ENCODE measurements around the gene TULP4. TPM values are rescaled to one million over a fixed set of nuclear protein-coding genes. Genes with fewer than 3 reads are reported as not detected.

TULP4 gene, protein sequence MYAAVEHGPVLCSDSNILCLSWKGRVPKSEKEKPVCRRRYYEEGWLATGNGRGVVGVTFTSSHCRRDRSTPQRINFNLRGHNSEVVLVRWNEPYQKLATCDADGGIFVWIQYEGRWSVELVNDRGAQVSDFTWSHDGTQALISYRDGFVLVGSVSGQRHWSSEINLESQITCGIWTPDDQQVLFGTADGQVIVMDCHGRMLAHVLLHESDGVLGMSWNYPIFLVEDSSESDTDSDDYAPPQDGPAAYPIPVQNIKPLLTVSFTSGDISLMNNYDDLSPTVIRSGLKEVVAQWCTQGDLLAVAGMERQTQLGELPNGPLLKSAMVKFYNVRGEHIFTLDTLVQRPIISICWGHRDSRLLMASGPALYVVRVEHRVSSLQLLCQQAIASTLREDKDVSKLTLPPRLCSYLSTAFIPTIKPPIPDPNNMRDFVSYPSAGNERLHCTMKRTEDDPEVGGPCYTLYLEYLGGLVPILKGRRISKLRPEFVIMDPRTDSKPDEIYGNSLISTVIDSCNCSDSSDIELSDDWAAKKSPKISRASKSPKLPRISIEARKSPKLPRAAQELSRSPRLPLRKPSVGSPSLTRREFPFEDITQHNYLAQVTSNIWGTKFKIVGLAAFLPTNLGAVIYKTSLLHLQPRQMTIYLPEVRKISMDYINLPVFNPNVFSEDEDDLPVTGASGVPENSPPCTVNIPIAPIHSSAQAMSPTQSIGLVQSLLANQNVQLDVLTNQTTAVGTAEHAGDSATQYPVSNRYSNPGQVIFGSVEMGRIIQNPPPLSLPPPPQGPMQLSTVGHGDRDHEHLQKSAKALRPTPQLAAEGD (N-terminal part only)
- total RNA-seq: 29.9 and 30.1 TPM in 2 replicates

DNA sequence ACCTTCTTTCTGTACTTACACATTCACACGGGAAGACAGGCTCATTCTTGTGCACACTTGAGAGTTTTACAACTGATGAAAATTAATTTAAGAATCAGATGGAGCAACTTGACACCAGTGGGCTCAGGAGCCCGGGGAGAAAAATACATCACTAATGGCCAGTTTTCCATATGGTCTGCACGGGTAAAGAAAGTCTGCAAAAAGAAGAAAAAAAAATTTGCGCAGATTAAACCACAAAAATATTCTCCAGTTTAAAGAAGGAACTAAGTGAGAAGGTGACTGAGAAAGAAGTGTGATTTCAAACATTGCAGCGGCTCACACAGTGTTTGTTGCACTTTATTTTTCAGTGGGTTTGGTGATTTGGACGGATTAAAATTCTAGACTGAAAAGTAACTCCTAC is at the start of gene TULP4:
Gene TULP4 (plus strand): TSS at position 301 of the 400 bp plus-strand sequence. CDS start 1,552 bp downstream, outside the sequence.
- intact Hi-C loops (cut with micrococcal nuclease): no loop called here

DNA sequence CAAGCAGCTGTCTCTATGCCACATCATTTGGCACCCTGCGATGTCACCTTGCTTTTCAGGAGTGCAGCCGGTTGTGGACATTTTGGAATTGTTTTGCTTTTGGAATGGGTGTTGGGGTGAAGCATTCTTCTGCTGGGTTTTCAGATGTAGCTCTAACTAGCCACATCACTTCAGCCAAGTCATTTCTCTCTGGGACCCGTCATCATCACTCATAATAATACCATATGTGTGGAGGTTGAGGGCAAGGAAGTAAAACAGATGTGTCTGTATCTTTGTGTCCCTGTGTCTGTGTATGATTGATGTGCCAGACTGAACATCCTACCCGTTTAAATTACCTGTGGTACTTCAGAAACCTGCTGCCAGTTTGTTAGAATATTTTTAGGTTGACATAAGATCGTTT is 49.5 kb upstream of the TULP4 start:
- intact Hi-C loops (cut with micrococcal nuclease): no loop called here

DNA sequence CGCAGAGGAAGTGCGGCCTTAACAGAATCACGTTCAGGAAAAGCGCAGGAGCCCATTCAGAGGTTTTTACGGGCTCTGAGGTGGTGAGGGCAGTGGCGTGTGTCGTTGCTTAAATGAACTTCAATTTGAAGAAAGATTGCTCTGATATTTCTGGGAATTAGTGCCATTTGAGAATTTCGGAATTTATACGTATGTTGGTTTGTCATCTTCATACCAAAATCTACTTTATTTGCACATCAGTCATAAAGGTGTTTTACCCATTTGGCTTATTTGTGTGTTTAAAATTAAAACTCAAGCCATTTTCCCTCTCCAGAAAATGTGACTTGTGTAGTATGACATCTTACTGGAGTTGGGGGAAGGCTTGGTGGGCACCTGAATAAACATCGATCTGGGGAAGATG is 48.1 kb upstream of the TULP4 start:
- intact Hi-C loops (cut with micrococcal nuclease): no loop called here

DNA sequence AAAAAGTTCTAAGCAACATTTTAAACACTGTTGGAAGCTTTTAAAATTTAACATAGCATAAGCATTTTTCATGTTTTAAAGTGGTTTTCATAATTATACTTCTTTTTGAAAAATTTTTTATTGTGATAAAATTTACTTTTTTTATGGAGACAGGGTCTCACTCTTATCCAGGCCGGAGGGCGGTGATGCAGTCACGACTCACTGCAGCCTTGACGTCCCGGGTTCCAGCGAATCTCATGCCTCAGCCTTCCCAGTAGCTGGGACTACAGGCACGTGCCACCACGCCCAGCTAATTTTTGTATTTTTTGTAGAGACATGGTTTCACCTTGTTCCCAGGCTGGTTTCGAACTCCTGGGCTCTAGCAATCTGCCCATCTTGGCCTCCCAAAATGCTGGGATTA is 46.1 kb upstream of the TULP4 start:
- intact Hi-C loops (cut with micrococcal nuclease): no loop called here

DNA sequence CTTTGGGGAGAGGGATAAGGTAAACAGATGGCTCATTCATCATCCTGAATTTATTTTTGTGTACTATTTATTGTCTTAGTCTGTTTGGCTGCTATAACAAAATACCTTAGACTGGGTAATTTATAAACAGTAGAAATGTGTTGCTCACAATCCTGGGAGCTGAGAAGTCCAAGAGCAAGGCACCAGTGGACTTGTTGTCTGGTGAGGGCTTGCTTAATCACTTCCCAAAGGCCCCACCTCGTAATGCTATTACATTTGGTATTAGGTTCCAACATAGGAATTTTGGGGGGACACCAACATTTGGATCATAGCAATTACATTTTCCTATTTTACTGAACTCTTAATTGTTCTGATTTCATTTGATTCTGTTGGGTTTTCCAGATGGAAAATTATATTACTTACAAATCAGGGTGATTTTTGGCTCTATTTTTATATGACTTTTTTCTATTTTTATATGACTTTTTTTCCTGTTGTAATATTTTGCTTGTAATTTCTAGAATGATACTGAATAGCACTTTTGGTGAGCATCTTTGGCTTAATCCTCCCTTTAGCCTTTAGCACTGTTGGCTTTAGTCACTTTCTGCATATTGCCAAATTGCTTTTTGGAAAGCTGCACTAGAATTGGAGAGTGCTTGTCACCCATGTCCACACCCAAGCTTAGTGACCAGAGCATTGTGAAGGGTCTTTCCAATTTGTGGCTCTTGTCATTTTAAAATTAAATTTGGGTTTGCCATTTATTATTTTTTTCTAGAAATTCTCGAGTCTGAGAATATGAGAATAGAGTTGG is 43.7 kb upstream of the TULP4 start:
- intact Hi-C loops (cut with micrococcal nuclease): no loop called here

DNA sequence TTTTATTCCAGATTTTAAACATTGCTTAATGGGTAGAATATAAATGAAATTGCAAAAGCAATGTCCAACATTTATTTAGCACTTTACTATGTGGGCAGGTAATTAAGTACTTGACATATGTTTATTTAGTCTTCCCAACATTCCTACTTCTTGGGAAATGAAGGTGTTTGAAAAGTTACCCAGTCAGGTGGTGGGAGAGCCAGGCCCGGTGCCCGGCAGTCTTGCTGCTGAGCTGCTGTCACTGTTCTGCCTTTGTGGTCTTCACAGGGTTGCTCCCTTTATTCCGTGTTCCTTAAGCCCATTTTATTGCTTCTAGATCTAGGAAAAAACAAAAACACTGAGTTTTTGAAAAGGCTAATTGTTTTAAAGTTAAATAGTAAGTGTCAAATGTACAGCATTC is 42.6 kb upstream of the TULP4 start:
- intact Hi-C loops (cut with micrococcal nuclease): loop anchor here (5.0 kb wide), 1 partner anchor 37 kb away; no protein-coding TSS in a partner anchor

DNA sequence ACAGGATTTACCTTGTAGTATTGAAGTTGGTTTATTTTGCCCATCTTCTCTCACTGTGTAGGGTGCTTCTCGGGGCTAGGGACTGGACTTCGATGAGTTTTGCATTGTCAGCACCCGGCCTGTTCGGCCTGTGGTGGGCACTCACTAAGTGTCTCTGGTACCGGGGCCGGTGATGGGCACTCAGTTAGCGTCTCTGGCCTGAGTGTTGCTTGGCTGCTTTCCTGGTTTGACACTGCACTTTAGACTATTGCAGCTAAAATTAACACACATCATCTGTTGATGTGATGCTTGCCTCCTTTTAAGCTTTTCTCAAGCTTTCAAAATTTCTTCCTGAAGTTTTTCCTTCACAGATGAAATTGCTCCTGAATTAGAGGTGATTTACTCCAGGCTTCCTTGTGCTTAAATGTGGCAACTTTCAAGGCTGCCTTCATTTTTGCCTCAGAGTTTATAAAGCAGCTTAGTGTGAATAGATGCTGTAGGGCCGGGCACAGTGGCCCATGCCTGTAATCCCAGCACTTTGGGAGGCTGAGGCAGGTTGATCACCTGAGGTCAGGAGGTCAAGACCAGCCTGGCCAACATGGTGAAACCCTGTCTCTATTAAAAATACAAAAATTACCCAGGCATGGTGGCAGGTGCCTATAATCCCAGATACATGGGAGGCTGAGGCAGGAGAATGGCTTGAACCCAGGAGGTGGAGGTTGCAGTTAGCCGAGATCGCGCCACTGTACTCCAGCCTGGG is 41.7 kb upstream of the TULP4 start:
- intact Hi-C loops (cut with micrococcal nuclease): loop anchor here (1.0 to 5.0 kb wide), 3 partner anchors 13 to 38 kb away; no protein-coding TSS in a partner anchor

DNA sequence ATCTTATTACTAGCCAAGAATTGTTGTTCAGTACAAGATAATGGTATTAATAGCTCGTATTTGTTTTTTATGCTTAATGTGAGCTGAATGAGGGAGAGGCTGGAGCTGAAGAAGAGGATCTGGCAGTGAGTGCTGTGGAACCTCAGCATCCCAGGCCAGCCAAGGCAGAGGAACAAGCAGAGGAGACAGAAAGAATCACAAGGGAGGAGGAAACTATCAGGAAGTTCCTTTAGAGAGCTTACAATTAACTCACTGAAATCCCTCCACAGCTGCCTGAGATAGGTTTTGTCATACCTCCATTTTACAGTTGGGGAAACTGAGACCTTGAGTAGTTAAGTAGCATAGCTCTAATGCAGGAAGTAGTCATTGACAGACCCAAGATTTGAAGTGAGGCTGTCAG is 39.9 kb upstream of the TULP4 start:
- intact Hi-C loops (cut with micrococcal nuclease): loop anchor here (5.0 kb wide), 1 partner anchor 40 kb away; no protein-coding TSS in a partner anchor

DNA sequence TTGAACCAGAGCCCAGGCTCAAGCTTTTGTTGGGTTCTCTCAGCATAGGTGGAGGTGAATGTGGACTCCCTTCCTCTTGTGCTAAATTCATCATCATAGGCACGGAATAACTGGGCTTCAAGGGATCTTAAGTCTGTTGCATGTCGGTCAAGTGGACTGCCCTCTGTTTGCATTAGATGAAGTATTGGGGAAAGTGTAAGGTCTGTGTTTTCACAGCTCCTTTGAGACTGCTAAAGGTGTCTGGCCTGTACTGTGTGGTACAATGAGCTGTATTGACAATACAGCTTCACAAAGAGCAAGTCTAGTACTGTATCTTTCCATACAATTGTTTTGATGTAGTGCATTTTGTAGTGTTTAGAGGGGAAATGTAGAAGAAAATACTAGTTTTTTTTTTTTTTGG is 34.3 kb upstream of the TULP4 start:
- intact Hi-C loops (cut with micrococcal nuclease): no loop called here

DNA sequence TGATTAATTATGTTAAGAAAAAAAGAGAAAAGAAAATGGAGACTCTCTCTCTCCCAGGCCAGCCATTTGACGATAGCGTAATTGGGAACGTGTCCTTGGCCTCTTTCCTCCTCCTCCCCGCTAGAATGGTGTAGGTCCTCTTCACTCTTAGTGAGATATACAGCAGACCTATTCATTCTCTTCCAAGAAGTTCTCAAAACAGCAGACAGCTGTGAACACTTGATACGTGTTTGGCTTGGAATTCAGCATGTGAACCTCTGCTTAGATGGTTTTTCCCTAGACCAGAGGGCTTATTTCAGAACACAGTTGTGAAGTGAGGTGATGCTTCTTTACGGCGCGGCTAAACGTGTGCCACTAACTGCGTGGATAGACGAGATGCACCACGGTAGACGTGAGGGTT is 32.6 kb upstream of the TULP4 start:
- intact Hi-C loops (cut with micrococcal nuclease): no loop called here

DNA sequence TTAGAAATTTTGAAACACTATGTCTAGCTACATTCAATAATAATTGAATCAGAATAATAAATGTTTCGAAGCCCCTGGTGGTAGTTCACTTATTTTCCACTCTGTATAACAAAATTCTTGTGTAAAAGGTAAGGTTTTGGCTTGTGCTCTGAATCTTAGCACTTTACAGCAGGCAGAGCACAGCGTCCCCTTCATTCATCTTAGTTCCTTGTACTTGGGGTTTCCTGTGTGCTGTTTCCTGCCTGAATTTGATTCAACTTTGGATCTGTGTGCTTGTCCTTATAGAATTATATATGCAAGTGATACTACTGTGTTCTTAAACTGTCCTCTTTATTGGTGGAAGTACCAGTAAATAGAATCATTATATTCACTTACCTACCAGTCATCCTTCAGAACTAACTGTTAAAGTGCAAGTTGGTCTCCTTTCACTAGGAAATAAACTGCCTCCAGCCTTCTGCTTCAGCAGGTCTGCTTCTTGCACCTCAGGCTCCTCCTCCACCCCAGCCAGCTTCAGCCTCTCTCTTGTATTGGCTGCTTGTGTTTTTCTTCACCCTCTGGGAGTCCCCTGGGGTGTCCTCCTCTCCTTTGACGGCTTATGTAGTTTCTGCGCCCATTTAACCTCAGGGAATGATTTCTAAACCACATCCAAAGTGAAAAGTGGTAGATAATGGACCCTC is 28.8 kb upstream of the TULP4 start:
- intact Hi-C loops (cut with micrococcal nuclease): loop anchor here (1.0 kb wide), 1 partner anchor 12 kb away; no protein-coding TSS in a partner anchor

DNA sequence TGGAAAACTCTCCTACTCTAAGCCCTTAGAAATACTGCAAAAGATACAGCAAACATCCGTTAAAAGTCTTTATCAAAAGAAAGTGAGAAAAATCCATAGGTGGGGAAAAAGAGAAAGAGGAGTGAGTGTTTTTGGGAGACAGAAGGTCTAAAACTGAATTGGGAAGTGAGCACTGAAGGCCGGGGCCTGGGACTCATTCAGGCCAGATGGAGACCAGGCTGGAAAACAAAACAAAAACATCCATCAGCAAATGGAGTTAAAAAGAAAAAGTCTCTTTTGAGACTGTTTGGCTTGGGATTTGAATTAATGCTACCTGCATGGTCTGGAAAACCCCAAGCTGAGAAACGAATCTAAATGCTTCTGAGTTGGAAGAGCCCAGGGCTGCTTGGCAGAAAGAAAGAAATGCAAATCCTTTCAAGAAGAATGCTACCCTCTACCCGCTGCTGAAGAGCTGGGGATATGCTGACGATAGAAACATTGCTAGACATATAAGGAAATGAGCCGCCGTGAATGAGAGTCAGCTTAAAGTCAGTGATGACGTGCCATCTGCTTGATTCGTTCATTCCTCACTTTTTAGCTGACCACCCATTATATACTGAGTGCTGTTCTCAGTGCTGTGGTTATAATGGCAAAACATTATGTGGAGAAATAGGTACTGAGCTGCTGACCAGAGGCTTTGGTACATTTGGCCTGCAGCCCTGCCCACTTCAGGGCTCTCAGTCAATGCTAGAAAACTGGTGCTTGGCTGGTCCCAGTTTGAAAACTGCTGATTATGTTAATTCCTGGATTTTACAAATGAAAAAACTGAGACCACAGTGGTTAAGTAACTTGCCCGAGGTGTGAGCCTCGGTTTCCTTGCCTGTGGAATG is 28.0 kb upstream of the TULP4 start:
- intact Hi-C loops (cut with micrococcal nuclease): no loop called here

DNA sequence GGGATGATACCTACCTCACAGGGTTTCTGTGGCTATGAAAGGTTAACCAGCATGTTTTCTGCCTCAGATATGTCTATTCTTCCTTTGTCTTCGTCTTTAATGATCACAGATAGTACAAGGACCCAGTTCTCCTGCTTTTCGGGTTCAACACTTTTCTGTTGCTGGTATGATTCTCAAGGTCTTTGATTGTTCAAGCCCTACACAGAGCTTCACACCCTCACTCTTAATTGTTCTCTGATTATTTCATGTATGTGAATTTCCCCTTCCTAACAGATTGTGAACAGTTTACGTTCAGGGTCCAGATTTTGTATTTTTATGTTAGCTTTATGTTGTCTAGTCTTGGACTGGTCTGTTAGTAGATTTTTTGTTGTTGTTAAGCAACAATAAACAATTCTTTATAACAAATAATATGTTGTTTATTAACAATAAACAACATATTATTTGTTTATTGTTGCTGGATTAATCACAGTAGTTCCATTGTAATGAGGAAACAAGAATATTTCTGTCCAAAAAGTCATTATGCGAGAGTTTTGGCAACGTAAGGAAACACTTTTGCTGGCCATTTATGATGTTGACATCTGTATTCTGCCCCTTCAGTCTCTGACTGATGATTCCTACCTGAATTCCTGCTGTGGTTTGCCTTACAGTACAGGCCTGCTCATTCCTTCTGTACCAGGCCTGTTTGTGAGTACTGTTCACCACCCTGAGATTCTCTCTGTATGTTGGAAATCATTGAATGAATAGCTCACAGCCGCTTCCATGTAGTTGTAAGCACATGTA is 27.2 kb upstream of the TULP4 start:
- intact Hi-C loops (cut with micrococcal nuclease): no loop called here

DNA sequence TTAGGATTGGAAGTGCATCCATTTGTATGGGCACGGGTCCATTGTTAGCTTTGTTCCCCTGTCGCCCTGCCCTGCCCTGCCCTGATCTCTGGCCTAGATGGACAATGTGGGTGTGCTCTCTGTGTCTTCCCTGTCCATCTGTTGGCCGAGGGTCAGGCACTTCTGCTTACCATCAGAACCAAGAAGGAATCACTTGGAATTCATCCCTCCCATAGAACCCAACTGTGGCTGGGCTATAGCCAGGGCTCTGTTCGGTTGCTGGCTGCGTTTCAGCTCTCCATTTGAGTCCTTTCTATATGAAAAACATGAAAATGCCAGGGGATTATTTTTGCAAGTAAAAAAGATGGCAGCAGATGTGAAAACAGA is 26.6 kb upstream of the TULP4 start:
- intact Hi-C loops (cut with micrococcal nuclease): no loop called here

DNA sequence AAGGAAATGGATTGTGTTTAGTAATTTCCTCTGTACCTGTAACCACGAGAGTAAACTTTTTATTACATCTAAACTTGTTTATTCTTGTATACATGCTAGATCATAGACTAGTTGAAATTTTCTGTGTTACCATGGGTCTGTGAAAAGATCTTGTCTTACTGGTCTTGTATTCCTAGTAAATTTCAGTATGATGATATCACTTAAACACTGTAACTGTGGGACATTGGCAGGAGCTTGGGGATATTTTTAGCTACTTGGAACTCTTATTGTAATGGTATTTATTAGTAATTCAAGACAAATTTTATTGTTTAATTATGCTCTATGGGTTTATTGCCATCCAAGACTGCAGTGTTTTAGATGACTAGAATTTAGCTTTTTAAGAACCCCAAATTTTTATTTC is 25.9 kb upstream of the TULP4 start:
- intact Hi-C loops (cut with micrococcal nuclease): no loop called here

DNA sequence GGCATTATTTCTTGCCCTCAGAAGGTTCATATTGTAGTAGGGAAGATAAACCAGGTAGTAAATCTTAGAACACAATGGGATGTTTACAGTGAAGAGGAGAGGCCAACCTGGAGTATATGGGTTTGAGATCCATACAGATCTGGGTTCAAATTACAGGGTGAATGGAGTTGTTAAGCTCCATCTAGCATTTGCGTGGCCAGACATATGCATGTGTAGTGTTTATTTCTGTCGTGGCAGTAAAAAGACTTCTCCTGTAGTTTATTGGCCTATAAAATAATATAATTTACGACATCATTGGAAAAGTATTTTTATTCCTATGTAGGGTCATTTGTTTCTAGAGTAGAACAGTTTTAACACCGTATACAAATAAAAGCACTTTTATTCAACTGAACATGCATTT is 25.2 kb upstream of the TULP4 start:
- intact Hi-C loops (cut with micrococcal nuclease): no loop called here

DNA sequence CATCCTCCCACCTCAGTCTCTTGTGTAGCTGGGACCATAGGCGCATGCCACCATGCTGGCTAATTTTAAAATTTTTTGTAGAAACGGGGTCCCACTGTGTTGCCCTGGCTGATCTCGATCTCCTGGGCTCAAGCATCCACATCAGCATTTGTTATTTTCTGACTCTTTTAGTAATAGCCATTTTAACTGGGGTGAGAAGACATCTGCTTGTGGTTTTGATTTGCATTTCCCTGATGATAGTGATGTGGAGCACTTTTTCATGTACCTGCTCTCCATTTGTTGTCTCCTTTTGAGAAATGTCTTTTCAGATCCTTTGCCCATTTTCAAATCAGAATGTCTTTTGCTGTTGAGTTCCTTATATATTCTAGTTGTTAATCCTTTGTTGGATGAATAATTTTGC is 22.2 kb upstream of the TULP4 start:
- intact Hi-C loops (cut with micrococcal nuclease): loop anchor here (1.0 to 10.0 kb wide), 4 partner anchors 19 to 355 kb away; partner anchors contain the start of gene DYNLT1

DNA sequence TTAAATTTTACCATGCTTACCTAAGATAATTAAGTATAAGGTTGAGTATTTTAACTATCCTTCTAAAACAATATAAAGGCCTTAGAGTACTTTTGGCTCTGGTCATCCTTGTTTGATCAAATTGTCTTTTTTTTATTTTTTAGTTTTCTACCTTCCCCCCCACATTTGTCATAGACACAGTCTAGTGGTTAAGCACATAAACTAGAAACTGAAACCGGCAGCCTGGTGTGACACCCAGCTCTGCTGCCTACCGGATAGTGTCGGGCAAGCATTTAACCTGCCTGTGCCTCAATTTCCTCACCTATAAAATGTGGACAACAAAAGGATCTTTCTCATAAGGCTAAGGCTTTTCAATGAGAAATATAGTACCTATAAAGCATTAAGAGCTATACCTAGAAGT is 21.6 kb upstream of the TULP4 start:
- intact Hi-C loops (cut with micrococcal nuclease): loop anchor here (1.0 to 10.0 kb wide), 4 partner anchors 19 to 354 kb away; partner anchors contain the start of gene DYNLT1
